ENCODE measurements around the gene NUP85.
"Not testable (repeated sequence)": the region's sequence is repeated elsewhere in the genome, so short reads cannot be mapped to it uniquely, and the experiment has no call there.

The NUP85 gene

GRCh38 chr17:75273977-75274708 lies 68.7 kb downstream of the NUP85 start:
- DNase-seq = peak; percentile 68 to 87
- no peak for TF ChIP-seq GATA1 (IDR thresholded peaks at IDR 0.05; ENCODE audit: low read depth, low read length)
- no peak for TF ChIP-seq POLR2A (IDR thresholded peaks at IDR 0.05; ENCODE audit: low read length)

- TF ChIP-seq GATA1 (IDR thresholded peaks at IDR 0.05; ENCODE audit: low read depth, low read length) = no peak
- TF ChIP-seq POLR2A (IDR thresholded peaks at IDR 0.05; ENCODE audit: low read length) = no peak
- no peak for DNase-seq
Observed at GRCh38 chr17:75277664-75278071, 72.2 kb downstream of the NUP85 start.

- DNase-seq = not testable (repeated sequence)
Observed at GRCh38 chr17:75280189-75280588, 74.7 kb downstream of the NUP85 start.

- no peak for DNase-seq
- TF ChIP-seq GATA1 (IDR thresholded peaks at IDR 0.05; ENCODE audit: low read depth, low read length) (no peak), POLR2A (IDR thresholded peaks at IDR 0.05; ENCODE audit: low read length) (no peak)
Observed at GRCh38 chr17:75285123-75285522, 79.6 kb downstream of the NUP85 start.
